ENCODE data around the gene GPR135. TPM values are rescaled to one million over a fixed set of nuclear protein-coding genes. Genes with fewer than 3 reads are reported as not detected.
A peak's percentile ranks its signal among the peaks of the same experiment; 100 is the strongest.

Gene GPR135
- total RNA-seq, 4 donors from 2014 or later: 4.4 to 12.6 (median 6.7) TPM

DNA sequence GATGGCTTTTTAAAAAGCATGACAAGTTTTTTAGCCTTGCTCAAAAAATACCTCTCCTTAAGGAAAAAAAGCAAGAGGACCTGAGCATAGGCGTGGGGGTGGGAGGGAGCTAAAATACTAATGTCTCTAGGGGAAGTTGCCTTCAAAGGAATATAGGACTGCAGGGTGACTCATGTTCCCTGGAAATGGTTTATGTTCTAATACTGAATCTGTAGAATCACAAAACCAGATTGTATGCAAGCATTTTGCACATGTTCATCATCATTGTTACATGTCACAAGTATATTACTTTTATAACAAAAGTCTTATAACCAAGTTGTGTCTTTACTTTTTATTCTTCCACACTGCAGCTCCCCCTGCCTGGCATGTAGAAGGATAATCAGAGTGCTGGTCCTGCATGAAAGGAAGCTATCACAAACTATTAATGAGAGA, 36.6 kb downstream of the GPR135 start:
- TF ChIP-seq, protein P1, sequence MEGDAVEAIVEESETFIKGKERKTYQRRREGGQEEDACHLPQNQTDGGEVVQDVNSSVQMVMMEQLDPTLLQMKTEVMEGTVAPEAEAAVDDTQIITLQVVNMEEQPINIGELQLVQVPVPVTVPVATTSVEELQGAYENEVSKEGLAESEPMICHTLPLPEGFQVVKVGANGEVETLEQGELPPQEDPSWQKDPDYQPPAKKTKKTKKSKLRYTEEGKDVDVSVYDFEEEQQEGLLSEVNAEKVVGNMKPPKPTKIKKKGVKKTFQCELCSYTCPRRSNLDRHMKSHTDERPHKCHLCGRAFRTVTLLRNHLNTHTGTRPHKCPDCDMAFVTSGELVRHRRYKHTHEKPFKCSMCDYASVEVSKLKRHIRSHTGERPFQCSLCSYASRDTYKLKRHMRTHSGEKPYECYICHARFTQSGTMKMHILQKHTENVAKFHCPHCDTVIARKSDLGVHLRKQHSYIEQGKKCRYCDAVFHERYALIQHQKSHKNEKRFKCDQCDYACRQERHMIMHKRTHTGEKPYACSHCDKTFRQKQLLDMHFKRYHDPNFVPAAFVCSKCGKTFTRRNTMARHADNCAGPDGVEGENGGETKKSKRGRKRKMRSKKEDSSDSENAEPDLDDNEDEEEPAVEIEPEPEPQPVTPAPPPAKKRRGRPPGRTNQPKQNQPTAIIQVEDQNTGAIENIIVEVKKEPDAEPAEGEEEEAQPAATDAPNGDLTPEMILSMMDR (IDR thresholded peaks at IDR 0.05): peak; percentile 30 to 66 (median 52)
- TF ChIP-seq POLR2A (IDR thresholded peaks at IDR 0.05): no peak
- no peaks in the 10 kb centered on the region for H3K27me3 ChIP-seq
- peaks cover 3 to 55% (median 12%) of the 10 kb centered on the region in 3 donors for H3K4me1 ChIP-seq
- H3K27ac ChIP-seq: peak overlapping the region; percentile 73 to 75 (median 75)
- no peaks in the 10 kb centered on the region for H3K36me3 ChIP-seq
- no peak overlapping the region for H3K4me3 ChIP-seq
- no peaks in the 10 kb centered on the region for H3K9me3 ChIP-seq
- peak; percentile 27 for ATAC-seq
- WGBS, 2 donors (ENCODE audit: low coverage in 1 of 2): 45% methylated on average over 1 of the region's 1 CpG; no CpG with 5 or more reads in 1 of the 2 donors

GRCh38 chr14:59427653-59428580, 37.3 kb downstream of the GPR135 start:
- Histone ChIP-seq H3K4me1 (peaks cover 3 to 55% (median 12%) of the 10 kb centered on the region in 3 donors), H3K36me3 (no peaks in the 10 kb centered on the region), H3K4me3 (no peak overlapping the region), H3K9me3 (no peaks in the 10 kb centered on the region), H3K27ac (peak overlapping the region; percentile 73 to 75 (median 75)), H3K27me3 (no peaks in the 10 kb centered on the region)
- ATAC-seq: peak; percentile 48
- WGBS, 2 donors (ENCODE audit: low coverage in 1 of 2): 35 to 48% methylated on average over 5 to 11 of the region's 13 CpGs
- TF ChIP-seq, protein P1 (IDR thresholded peaks at IDR 0.05): no peak
- TF ChIP-seq POLR2AphosphoS5 (IDR thresholded peaks at IDR 0.05): peak; percentile 18

- Histone ChIP-seq H3K4me3 (no peak overlapping the region), H3K27ac (peak overlapping the region in 3 of 4 donors; percentile 7 to 50 (median 48)), H3K36me3 (no peaks in the 10 kb centered on the region), H3K9me3 (no peaks in the 10 kb centered on the region), H3K27me3 (no peaks in the 10 kb centered on the region), H3K4me1 (peaks cover 3 to 67% (median 12%) of the 10 kb centered on the region in 3 donors)
- TF ChIP-seq, protein P1 (IDR thresholded peaks at IDR 0.05): peak in 2 of 4 experiments; percentile 13 to 25
- TF ChIP-seq EP300 (IDR thresholded peaks at IDR 0.05) (no peak), POLR2AphosphoS5 (IDR thresholded peaks at IDR 0.05) (no peak)
- peak; percentile 55 for ATAC-seq
- 50 to 63% methylated on average over 2 of the region's 3 CpGs for WGBS, 2 donors (ENCODE audit: low coverage in 1 of 2)
Observed at GRCh38 chr14:59425322-59425935, 39.8 kb downstream of the GPR135 start.

GRCh38 chr14:59424341-59425071, 40.7 kb downstream of the GPR135 start:
- Histone ChIP-seq H3K27me3 (no peaks in the 10 kb centered on the region), H3K4me1 (peaks cover 3 to 70% (median 12%) of the 10 kb centered on the region in 3 donors), H3K36me3 (no peaks in the 10 kb centered on the region), H3K4me3 (no peak overlapping the region), H3K27ac (peak overlapping the region; percentile 7 to 50 (median 32)), H3K9me3 (no peaks in the 10 kb centered on the region)
- WGBS, 2 donors (ENCODE audit: low coverage in 1 of 2): 53 to 81% methylated on average over 3 to 4 of the region's 4 CpGs
- no peak for TF ChIP-seq EP300 (IDR thresholded peaks at IDR 0.05)
- no peak for TF ChIP-seq POLR2AphosphoS5 (IDR thresholded peaks at IDR 0.05)
- peak; percentile 29 for ATAC-seq

Measured in gastroesophageal sphincter (tissue), 4 donors.